ENCODE measurements around the gene NFE2L2.
"Not testable (repeated sequence)": the region's sequence is repeated elsewhere in the genome, so short reads cannot be mapped to it uniquely, and the experiment has no call there.

The NFE2L2 gene

GRCh38 chr2:177258059-177258458 lies 6.5 kb downstream of the NFE2L2 start:
- in situ Hi-C loops (cut with MboI; ENCODE audit: low sequenced_read_pairs) = no loop called here

DNA sequence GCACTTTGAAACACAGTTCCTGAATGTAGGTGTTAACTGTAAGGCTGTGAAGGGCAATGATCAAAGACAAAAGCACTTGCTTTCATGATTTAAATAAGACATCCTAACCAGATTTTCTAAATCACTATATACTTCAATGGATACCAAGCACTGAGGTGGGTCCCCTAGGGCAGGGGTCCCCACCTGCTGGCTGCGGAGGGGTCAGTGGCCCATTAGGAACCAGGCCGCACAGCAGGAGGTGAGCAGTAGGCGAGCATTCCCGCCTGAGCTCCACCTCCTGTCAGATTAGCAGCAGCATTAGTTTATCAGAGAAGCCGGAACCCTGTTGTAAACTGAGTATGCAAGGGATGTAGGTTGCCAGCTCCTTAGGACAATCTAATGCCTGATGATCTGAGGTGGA lies 7.1 kb downstream of the NFE2L2 start:
- in situ Hi-C loops (cut with MboI; ENCODE audit: low sequenced_read_pairs) = no loop called here

DNA sequence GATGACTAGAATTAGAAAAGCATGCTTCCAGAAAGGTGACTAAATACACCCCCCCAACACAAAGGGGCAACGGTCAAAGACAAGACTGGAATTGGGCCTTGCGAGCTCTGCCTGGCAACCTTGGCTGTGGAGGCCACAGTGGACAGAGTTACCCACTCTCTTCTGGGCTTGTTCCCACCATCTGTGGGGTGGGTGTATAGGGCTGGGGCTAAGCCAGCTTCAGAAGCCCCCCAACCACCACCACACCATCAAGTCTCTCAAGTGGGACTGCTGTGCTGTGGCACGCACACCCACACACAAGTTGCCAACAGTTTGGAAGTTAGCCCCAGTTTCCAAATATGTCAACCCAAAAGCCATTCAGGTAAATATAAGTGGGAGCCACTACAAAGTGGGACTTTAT lies 7.8 kb downstream of the NFE2L2 start:
- in situ Hi-C loops (cut with MboI; ENCODE audit: low sequenced_read_pairs) = no loop called here

DNA sequence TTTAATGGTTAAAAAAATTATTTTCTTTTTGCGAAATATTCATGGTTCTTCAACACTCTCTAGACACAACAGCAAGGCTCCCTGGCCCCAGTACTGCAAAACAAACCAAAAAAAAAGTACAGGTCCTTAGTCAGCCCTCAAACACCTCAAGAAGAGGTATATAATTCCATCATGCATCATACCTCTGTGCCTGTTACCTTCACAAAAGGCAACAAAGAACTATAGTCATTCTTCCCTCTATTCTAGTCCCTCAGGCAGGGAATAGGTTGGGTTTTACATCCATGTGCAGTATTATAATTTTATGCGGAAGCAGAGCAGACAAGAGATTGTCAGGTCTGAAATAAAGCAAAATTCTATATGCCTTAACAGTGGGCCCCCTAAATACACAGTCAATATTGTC lies 8.5 kb downstream of the NFE2L2 start:
- in situ Hi-C loops (cut with MboI; ENCODE audit: low sequenced_read_pairs) = no loop called here

GRCh38 chr2:177255227-177255601 lies 9.3 kb downstream of the NFE2L2 start:
- in situ Hi-C loops (cut with MboI; ENCODE audit: low sequenced_read_pairs) = no loop called here

- in situ Hi-C loops (cut with MboI; ENCODE audit: low sequenced_read_pairs) = no loop called here
Measured at GRCh38 chr2:177254433-177255226, 9.9 kb downstream of the NFE2L2 start.

DNA sequence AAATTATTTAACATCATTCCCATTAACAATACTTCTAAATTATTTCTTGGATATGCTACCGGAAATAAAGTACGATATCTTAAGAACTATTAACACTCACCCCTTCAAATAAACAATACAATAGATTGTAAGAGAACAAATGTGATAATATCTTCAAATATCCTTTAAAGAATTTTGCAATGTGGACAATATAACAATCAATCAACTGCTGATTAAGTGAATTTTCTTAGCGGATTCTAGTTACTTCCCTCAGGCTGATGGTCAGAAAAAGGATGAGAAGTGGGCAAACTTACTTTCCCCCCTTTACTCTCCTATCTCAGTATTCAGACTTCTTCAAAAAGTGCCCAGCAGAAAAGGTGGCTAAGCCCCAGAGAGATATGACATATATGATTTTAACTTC lies 10.8 kb downstream of the NFE2L2 start:
- in situ Hi-C loops (cut with MboI; ENCODE audit: low sequenced_read_pairs) = no loop called here

GRCh38 chr2:177252808-177253531 lies 11.6 kb downstream of the NFE2L2 start:
- in situ Hi-C loops (cut with MboI; ENCODE audit: low sequenced_read_pairs) = no loop called here

DNA sequence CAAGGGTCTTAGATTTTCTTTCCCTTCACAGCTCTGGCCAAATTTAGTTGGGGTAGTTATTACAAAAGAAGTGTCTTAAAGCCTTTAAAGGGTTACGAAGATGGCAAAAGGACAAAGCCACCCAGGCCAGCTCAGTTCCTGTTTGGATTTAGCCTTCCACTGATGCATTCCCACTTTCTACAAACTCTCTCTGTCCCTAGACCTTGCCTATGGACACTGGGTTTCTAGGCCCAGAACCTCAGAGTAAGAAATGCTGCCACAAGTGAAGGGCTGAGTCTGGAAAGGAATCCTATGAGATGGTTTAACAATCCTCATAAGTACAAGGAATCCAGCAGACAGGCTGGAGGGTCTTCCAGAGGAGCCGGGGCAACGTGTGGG lies 13.4 kb downstream of the NFE2L2 start:
- in situ Hi-C loops (cut with MboI; ENCODE audit: low sequenced_read_pairs) = no loop called here

DNA sequence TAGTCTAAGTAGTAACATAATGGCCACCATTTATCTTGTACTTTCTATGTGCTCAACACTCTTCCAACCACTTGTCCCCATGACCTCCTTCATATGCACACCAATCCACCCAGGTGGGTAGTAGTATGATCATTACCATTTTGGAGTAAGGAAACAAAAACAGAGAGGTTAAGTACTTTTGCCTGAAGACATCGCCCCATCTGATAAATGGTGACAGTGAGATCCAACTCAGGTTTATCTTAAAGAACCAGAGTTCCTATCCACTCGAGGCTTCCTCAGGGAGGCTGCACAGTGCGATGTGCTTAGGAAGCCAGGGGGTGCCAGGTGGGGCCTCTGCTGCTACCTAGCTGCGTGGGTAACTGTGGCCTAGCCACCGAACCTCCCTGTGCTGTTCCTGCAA lies 14.1 kb downstream of the NFE2L2 start:
- in situ Hi-C loops (cut with MboI; ENCODE audit: low sequenced_read_pairs) = no loop called here

- in situ Hi-C loops (cut with MboI; ENCODE audit: low sequenced_read_pairs) = no loop called here
Measured at GRCh38 chr2:177249038-177249437, 15.5 kb downstream of the NFE2L2 start.

GRCh38 chr2:177247693-177248262 lies 16.7 kb downstream of the NFE2L2 start:
- in situ Hi-C loops (cut with MboI; ENCODE audit: low sequenced_read_pairs) = no loop called here

DNA sequence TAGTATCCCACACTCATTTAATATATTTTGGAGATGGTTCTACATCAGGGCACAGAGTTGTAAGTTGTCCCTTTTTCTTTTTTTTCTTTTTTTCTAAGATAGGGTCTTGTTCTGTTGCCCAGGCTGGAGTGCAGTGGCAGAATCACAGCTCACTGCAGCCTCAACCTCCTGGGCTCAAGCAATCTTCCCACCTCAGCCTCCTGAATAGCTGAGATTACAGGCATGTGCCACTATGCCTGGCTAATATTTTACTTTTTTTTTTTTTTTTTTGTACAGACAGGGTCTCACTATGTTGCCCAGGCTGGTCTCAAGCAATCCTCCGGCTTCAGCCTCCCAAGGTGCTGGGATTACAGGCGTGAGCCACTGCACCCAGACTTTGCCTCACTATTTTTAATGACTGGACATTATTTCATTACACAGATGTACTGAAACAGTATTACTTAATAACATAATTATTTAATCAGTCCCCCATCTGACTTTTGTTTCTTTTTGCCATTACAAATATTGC lies 17.9 kb downstream of the NFE2L2 start:
- in situ Hi-C loops (cut with MboI; ENCODE audit: low sequenced_read_pairs) = not testable (repeated sequence)

GRCh38 chr2:177246000-177246399 lies 18.5 kb downstream of the NFE2L2 start:
- in situ Hi-C loops (cut with MboI; ENCODE audit: low sequenced_read_pairs) = no loop called here

DNA sequence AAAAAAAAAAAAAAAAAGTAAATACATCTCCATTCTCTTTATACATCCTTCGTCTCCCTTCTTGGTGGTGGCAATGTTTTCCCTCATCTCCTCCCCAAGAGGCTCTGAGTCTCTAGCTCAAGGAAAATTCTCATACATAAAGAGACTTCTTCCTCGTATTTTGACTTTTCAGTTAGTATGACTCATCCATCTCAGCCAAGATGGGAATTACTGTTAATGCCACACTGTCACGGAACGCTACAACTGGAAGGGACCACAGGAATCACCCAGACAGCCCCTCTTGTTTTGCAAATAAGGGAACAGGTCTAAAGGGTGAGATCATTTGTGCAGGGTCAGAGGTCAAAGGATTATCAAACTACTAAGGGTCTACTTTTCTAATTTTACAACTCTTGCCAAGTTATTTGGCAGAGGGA lies 19.5 kb downstream of the NFE2L2 start:
- in situ Hi-C loops (cut with MboI; ENCODE audit: low sequenced_read_pairs) = no loop called here

DNA sequence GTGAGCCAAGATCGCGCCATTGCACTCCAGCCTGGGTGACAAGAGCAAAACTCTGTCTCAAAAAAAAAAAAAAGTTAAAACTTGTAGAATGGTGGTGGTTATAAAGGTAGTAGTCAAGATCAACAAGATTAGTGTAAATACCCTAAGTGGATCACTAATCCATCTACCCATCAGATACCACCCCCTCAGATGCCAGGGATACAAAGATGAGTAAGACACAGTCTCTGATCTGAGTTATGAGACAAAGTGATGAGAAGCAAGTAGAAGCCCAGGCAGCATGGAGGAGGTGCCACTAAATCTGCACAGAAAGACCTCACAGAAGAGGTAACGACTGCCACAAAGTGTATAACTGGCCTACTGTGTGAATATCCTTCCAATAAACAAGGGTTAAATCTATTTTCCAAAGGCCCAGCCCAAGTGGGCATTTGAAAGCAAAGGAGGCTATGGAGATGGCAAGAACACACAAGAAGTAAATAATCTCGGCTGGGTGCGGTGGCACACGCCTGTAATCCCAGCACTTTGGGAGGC lies 20.2 kb downstream of the NFE2L2 start:
- in situ Hi-C loops (cut with MboI; ENCODE audit: low sequenced_read_pairs) = no loop called here

DNA sequence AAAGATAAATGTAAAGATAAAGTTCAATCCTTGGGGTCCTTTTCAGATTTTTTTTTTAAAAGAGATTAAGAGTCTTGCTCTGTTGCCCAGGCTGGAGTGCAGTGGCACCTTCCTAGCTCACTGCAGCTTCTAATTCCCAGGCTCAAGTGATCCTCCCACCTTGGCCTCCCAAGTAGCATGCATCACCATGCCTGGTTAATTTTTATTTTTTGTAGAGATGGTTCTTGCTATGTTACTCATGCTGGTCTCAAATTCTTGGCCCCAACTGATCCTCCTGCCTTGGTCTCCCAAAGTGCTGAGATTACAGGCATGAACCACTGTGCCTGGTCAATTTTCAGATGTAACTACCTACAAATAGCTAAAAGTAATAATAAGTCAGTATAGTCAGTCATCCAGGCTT lies 21.1 kb downstream of the NFE2L2 start:
- in situ Hi-C loops (cut with MboI; ENCODE audit: low sequenced_read_pairs) = no loop called here

- in situ Hi-C loops (cut with MboI; ENCODE audit: low sequenced_read_pairs) = no loop called here
Measured at GRCh38 chr2:177243073-177243472, 21.5 kb downstream of the NFE2L2 start.

GRCh38 chr2:177242121-177242987 lies 22.2 kb downstream of the NFE2L2 start:
- in situ Hi-C loops (cut with MboI; ENCODE audit: low sequenced_read_pairs) = no loop called here

- in situ Hi-C loops (cut with MboI; ENCODE audit: low sequenced_read_pairs) = no loop called here
Measured at GRCh38 chr2:177241711-177242120, 22.8 kb downstream of the NFE2L2 start.
